GM12865 (cell line): Measurements from ENCODE around the gene CPNE1.

Experiments
- DNase-seq: peaks from one replicate; pipeline ENCODE4 v3.0.0; 2010; ENCODE audit warnings: low read depth
- H3K4me3 ChIP-seq: 2 replicates; pipeline ENCODE4 v1.5.1; 2011; ENCODE audit warnings: mild to moderate bottlenecking, low read depth, low read length, control low read depth
- CTCF ChIP-seq: IDR thresholded peaks from 2 replicates; pipeline ENCODE4 v1.5.1; 2011; ENCODE audit warnings: low read length, control low read depth, low read depth, inconsistent platforms; ENCODE audit not compliant: insufficient read depth; ENCODE audit errors: missing control alignments

Gene CPNE1

GRCh38 chr20:35626386-35627001 lies 38.2 kb downstream of the CPNE1 start:
- DNase-seq: no peak
- H3K4me3 ChIP-seq: no peak overlapping the region
- no peak for TF ChIP-seq CTCF

- H3K4me3 ChIP-seq: no peak overlapping the region
- DNase-seq: no peak
- TF ChIP-seq CTCF: no peak
Measured at GRCh38 chr20:35625584-35626385, 38.9 kb downstream of the CPNE1 start.

GRCh38 chr20:35621560-35621946 lies 43.1 kb downstream of the CPNE1 start:
- TF ChIP-seq CTCF: no peak
- H3K4me3 ChIP-seq: no peak overlapping the region
- DNase-seq: no peak

- no peak overlapping the region for H3K4me3 ChIP-seq
- TF ChIP-seq CTCF: no peak
- DNase-seq: no peak
Measured at GRCh38 chr20:35620818-35621559, 43.7 kb downstream of the CPNE1 start.

- TF ChIP-seq CTCF: peak; percentile 71
- DNase-seq: peak; percentile 88
- H3K4me3 ChIP-seq: peak overlapping the region; percentile 79
Measured at GRCh38 chr20:35619196-35620095, 45.3 kb downstream of the CPNE1 start.
